K562 (cell line): ENCODE data around the gene SEPTIN6. TPM values are rescaled to one million over a fixed set of nuclear protein-coding genes. Genes with fewer than 3 reads are reported as not detected.

ENCODE experiments used
- ARID1B ChIP-seq: fragments of 450-650 bp; IDR thresholded peaks from 2 replicates; pipeline ENCODE4 v1.6.1; 2016; ENCODE audit warnings: antibody characterized with exemption, mild to moderate bottlenecking, inconsistent platforms
- ARNT ChIP-seq, 2 experiments: fragments of 450-650 bp; IDR thresholded peaks; 2 replicates each; pipeline ENCODE4 v1.6.1; 2016; ENCODE audit warnings: mild to moderate bottlenecking in 1 of 2
- CBFB ChIP-seq: sonication (generic); formaldehyde crosslinking; IDR thresholded peaks from 2 replicates; pipeline ENCODE4 v1.4.0; 2020; ENCODE audit warnings: mild to moderate bottlenecking, missing genetic modification reagents
- CHD1 ChIP-seq: fragments of 200-600 bp; sonication (generic); IDR thresholded peaks from one replicate; pipeline ENCODE4 v1.6.1; 2012; ENCODE audit warnings: mild to moderate bottlenecking, moderate library complexity, low read length, inconsistent platforms
- FOXK2 ChIP-seq, 2 experiments: fragments of 450-650 bp; IDR thresholded peaks in 1 of 2; conservative IDR thresholded peaks in 1 of 2; 2 replicates each; pipeline ENCODE4 v1.6.1; 2016; ENCODE audit warnings: low read depth in 2 of 2, mild to moderate bottlenecking in 1 of 2
- ILK ChIP-seq: fragments of 450-650 bp; IDR thresholded peaks from 2 replicates; pipeline ENCODE4 v1.6.1; 2016; ENCODE audit warnings: missing genetic modification characterization, low read depth, mild to moderate bottlenecking, missing compliant biosample characterization, moderate library complexity, borderline replicate concordance
- KLF10 ChIP-seq: fragments of 250-450 bp; sonication (Bioruptor Pico); IDR thresholded peaks from 2 replicates; pipeline ENCODE4 v1.6.1; 2021; ENCODE audit warnings: matching md5 sums
- MEIS2 ChIP-seq: fragments of 450-650 bp; IDR thresholded peaks from 2 replicates; pipeline ENCODE4 v1.6.1; 2014; ENCODE audit warnings: mild to moderate bottlenecking; ENCODE audit not compliant: partially characterized antibody
- MITF ChIP-seq: IDR thresholded peaks from 2 replicates; pipeline ENCODE4 v1.6.1; 2014; ENCODE audit warnings: antibody characterized with exemption
- MLX ChIP-seq, 2 experiments: fragments of 450-650 bp in 1 of 2; sonication (generic) in 1 of 2; formaldehyde crosslinking; conservative IDR thresholded peaks; 2 replicates each; pipeline versions ENCODE4 v1.4.0 to v1.8.1; 2020 to 2022; ENCODE audit warnings: mild to moderate bottlenecking in 1 of 2, missing genetic modification reagents in 1 of 2
- NCOA4 ChIP-seq: fragments of 450-650 bp; IDR thresholded peaks from 2 replicates; pipeline ENCODE4 v1.6.1; 2018; ENCODE audit warnings: mild to moderate bottlenecking; ENCODE audit not compliant: partially characterized antibody
- NUFIP1 ChIP-seq: fragments of 450-650 bp; IDR thresholded peaks from 2 replicates; pipeline ENCODE4 v1.6.1; 2018; ENCODE audit not compliant: partially characterized antibody
- POLR2H ChIP-seq: IDR thresholded peaks from 2 replicates; pipeline ENCODE4 v1.6.1; 2016; ENCODE audit warnings: missing genetic modification characterization, low read depth, mild to moderate bottlenecking, control low read depth, missing compliant biosample characterization, moderate library complexity
- POU5F1 ChIP-seq: fragments of 150-350 bp; IDR thresholded peaks from 2 replicates; pipeline ENCODE4 v1.6.1; 2014; ENCODE audit warnings: borderline replicate concordance, low read length, low read depth, mild to moderate bottlenecking; ENCODE audit not compliant: partially characterized antibody
- SMARCE1 ChIP-seq: fragments of 450-650 bp; IDR thresholded peaks from 2 replicates; pipeline ENCODE4 v1.7.1; 2016; ENCODE audit warnings: mild to moderate bottlenecking
- SOX6 ChIP-seq: fragments of 450-650 bp; IDR thresholded peaks from 2 replicates; pipeline ENCODE4 v1.6.1; 2014; ENCODE audit warnings: mild to moderate bottlenecking
- SP1 ChIP-seq: sonication (generic); formaldehyde crosslinking; IDR thresholded peaks from 2 replicates; pipeline ENCODE4 v1.8.1; 2022; ENCODE audit warnings: mild to moderate bottlenecking, missing genetic modification reagents
- SRF ChIP-seq, 2 experiments: fragments of 250-450, 450-650 bp in 1 of 2; sonication (Bioruptor Pico) in 1 of 2; sonication (generic) in 1 of 2; formaldehyde crosslinking; IDR thresholded peaks; 2 replicates each; pipeline versions ENCODE4 v1.5.0 to v1.5.1; 2020 to 2022; ENCODE audit warnings: mild to moderate bottlenecking in 1 of 2, missing genetic modification reagents in 1 of 2
- SRSF3 ChIP-seq: fragments of 200-400 bp; formaldehyde crosslinking; IDR thresholded peaks from 2 replicates; pipeline ENCODE4 v1.6.1; 2016; ENCODE audit warnings: mild to moderate bottlenecking, low read length, moderate library complexity; ENCODE audit not compliant: insufficient read depth
- ZBTB12 ChIP-seq: fragments of 250-450 bp; sonication (Bioruptor Pico); IDR thresholded peaks from 2 replicates; pipeline ENCODE4 v1.4.0; 2020
- ZBTB17 ChIP-seq: fragments of 450-650 bp; formaldehyde crosslinking; IDR thresholded peaks from 2 replicates; pipeline ENCODE4 v1.4.0; 2020; ENCODE audit warnings: mild to moderate bottlenecking
- ZNF165 ChIP-seq: fragments of 250-450 bp; sonication (Bioruptor Pico); IDR thresholded peaks from 2 replicates; pipeline ENCODE4 v1.4.0; 2020; ENCODE audit warnings: borderline replicate concordance
- ZNF395 ChIP-seq: fragments of 200-800 bp; sonication (Bioruptor generic); IDR thresholded peaks from 2 replicates; pipeline ENCODE4 v1.6.1; 2017; ENCODE audit warnings: missing genetic modification characterization, missing compliant biosample characterization
- ZNF507 ChIP-seq: conservative IDR thresholded peaks from 2 replicates; pipeline ENCODE4 v1.6.1; 2017; ENCODE audit warnings: missing genetic modification characterization, missing compliant biosample characterization
- ZNF77 ChIP-seq: fragments of 250-450 bp; sonication (Bioruptor Pico); IDR thresholded peaks from 2 replicates; pipeline ENCODE4 v1.5.0; 2020
- polyA plus RNA-seq, 8 experiments: library from polyadenylated mRNA; depleted of rRNA in 4 of 8; stranded (reverse) in 5 of 8; unstranded in 3 of 8; fragments of >200 nt; fragmentation: Nextera tagmentation in 2 of 8; fragmentation: Illumina TruSeq in 1 of 8; extraction: Ambion mirVana in 2 of 8; extraction: Trizol in 1 of 8; gene quantifications; 2 replicates each; pipeline versions ENCODE4 v1.2.1 to v1.2.3, GENCODE V29; 2011 to 2014; ENCODE audit warnings: inconsistent platforms in 1 of 8, missing spikeins in 1 of 8
- total RNA-seq, 7 experiments: library from RNA; depleted of rRNA in 6 of 7; stranded (reverse); fragments of >200 nt in 6 of 7; fragmentation: Illumina TruSeq in 2 of 7; extraction: Trizol in 2 of 7; gene quantifications; 2 replicates each; pipeline versions ENCODE4 v1.2.1 to v1.2.3, GENCODE V29; 2011 to 2021; ENCODE audit warnings: low replicate concordance in 1 of 7

Gene SEPTIN6
- total and polyA plus RNA-seq, 9 of the 15 experiments (the other 6 are each of a cell fraction or from before 2014, with no cell fraction given): 8.4 to 67.0 (median 37.8) TPM

DNA sequence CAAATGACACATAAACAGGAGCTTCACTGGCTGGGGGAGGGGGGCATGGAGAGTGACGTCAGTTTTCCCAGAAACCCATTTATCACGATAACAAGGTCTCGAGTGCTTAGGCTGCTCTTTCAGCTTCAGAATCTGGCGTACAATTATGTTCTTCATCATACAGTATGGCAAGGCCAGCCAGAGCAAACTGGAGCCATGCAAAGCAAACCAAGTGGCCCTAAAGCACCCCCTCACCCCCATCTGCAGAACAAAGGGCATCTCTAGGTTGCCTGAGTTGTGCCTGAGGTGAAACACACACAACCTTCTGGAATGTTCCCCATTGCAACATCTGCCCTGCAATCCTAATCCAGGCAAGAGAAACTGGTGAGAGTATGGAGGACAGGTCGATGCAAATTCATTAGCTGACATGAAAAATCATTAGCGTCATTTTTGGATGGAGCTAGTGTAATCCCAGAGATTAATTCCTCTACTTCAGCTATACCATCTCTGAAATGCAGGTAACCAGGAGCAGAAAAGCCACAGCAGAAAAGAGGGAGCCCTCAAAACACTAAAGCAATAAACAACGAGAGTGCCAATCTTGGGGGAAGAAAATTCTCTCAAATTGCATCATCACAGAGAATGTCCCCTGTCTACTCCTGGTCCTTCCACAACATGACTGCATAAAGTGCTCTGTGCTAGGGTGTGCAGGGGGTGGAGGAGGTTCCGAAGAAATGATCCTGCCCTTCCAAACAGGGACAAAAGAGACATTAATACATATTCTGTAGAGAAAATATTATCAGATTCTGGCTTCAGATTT, 1.8 kb downstream of the SEPTIN6 start (continued):
- peak; percentile 87 to 92 for TF ChIP-seq FOXK2 (conservative IDR thresholded peaks at IDR 0.05 in 1 of 2, IDR thresholded peaks at IDR 0.05 in 1 of 2; ENCODE audit: low read depth in 2 of 2)
- TF ChIP-seq CHD1: no peak
- no peak for TF ChIP-seq ZNF395 (CRISPR knock-in tag)
- peak; percentile 60 for TF ChIP-seq ARID1B
- 0 out of 2 replicates have a peak, but pooled peaks have one; percentile 22 for TF ChIP-seq MITF
- TF ChIP-seq NUFIP1: no peak
- no peak for TF ChIP-seq MLX (CRISPR knock-in tag; conservative IDR thresholded peaks at IDR 0.05)
- TF ChIP-seq ZNF77: no peak
- no peak for TF ChIP-seq SRF (CRISPR knock-in tag; IDR thresholded peaks at IDR 0.05)
- no peak for TF ChIP-seq ZNF507 (tag)
- peak; percentile 75 for TF ChIP-seq SOX6
- no peak; a peak in 1 of 4 replicates for TF ChIP-seq ARNT (IDR thresholded peaks at IDR 0.05)
- TF ChIP-seq MEIS2: peak; percentile 88
- no peak for TF ChIP-seq POU5F1
- TF ChIP-seq ZBTB17 (CRISPR knock-in tag): no peak
- TF ChIP-seq KLF10 (CRISPR knock-in tag): no peak
- TF ChIP-seq CBFB (CRISPR knock-in tag): no peak
- no peak for TF ChIP-seq NCOA4
- TF ChIP-seq POLR2H (tag): peak; percentile 54; the same call in 1 of the 2 replicates
- peak; percentile 34; the same call in 1 of the 2 replicates for TF ChIP-seq ZBTB12 (CRISPR knock-in tag)
- no peak for TF ChIP-seq SRSF3
- no peak for TF ChIP-seq ILK
- TF ChIP-seq ZNF165 (CRISPR knock-in tag): no peak
- peak; percentile 58; the same call in 1 of the 2 replicates for TF ChIP-seq SMARCE1
- no peak for TF ChIP-seq SP1 (CRISPR knock-in tag)
